ENCODE data around the gene RIMBP2.

RIMBP2 gene

GRCh38 chr12:130537051-130537450 is 179.0 kb downstream of the RIMBP2 start:
- no peak for DNase-seq (ENCODE audit: low spot score)

- no peak for DNase-seq (ENCODE audit: low spot score)
Measured at GRCh38 chr12:130530429-130530828, 185.7 kb downstream of the RIMBP2 start.

GRCh38 chr12:130529781-130530180 is 186.3 kb downstream of the RIMBP2 start:
- DNase-seq (ENCODE audit: low spot score): no peak

- no peak for DNase-seq (ENCODE audit: low spot score)
Measured at GRCh38 chr12:130527239-130527638, 188.9 kb downstream of the RIMBP2 start.

GRCh38 chr12:130526813-130527212 is 189.3 kb downstream of the RIMBP2 start:
- DNase-seq (ENCODE audit: low spot score): no peak

- DNase-seq (ENCODE audit: low spot score): no peak
Measured at GRCh38 chr12:130525384-130526172, 190.5 kb downstream of the RIMBP2 start.

- no peak for DNase-seq (ENCODE audit: low spot score)
Measured at GRCh38 chr12:130524759-130525158, 191.3 kb downstream of the RIMBP2 start.

GRCh38 chr12:130523863-130524614 is 192.1 kb downstream of the RIMBP2 start:
- DNase-seq (ENCODE audit: low spot score): no peak

- no peak for DNase-seq (ENCODE audit: low spot score)
Measured at GRCh38 chr12:130523208-130523607, 192.9 kb downstream of the RIMBP2 start.

GRCh38 chr12:130522244-130522834 is 193.8 kb downstream of the RIMBP2 start:
- DNase-seq (ENCODE audit: low spot score): no peak

- DNase-seq (ENCODE audit: low spot score): no peak
Measured at GRCh38 chr12:130521375-130522124, 194.5 kb downstream of the RIMBP2 start.

GRCh38 chr12:130520784-130521183 is 195.3 kb downstream of the RIMBP2 start:
- no peak for DNase-seq (ENCODE audit: low spot score)

GRCh38 chr12:130517588-130517987 is 198.5 kb downstream of the RIMBP2 start:
- no peak for DNase-seq (ENCODE audit: low spot score)

GRCh38 chr12:130514149-130514551 is 201.9 kb downstream of the RIMBP2 start:
- DNase-seq (ENCODE audit: low spot score): no peak

GRCh38 chr12:130513556-130513955 is 202.5 kb downstream of the RIMBP2 start:
- DNase-seq (ENCODE audit: low spot score): no peak

- no peak for DNase-seq (ENCODE audit: low spot score)
Measured at GRCh38 chr12:130511285-130511684, 204.8 kb downstream of the RIMBP2 start.

- DNase-seq (ENCODE audit: low spot score): no peak
Measured at GRCh38 chr12:130509454-130509853, 206.6 kb downstream of the RIMBP2 start.

GRCh38 chr12:130508847-130509246 is 207.3 kb downstream of the RIMBP2 start:
- no peak for DNase-seq (ENCODE audit: low spot score)

GRCh38 chr12:130508318-130508717 is 207.8 kb downstream of the RIMBP2 start:
- no peak for DNase-seq (ENCODE audit: low spot score)

GRCh38 chr12:130506844-130507243 is 209.3 kb downstream of the RIMBP2 start:
- no peak for DNase-seq (ENCODE audit: low spot score)

GRCh38 chr12:130504840-130505175 is 211.3 kb downstream of the RIMBP2 start:
- DNase-seq (ENCODE audit: low spot score): no peak

- no peak for DNase-seq (ENCODE audit: low spot score)
Measured at GRCh38 chr12:130504110-130504839, 211.8 kb downstream of the RIMBP2 start.

Data from hepatic stellate cell (primary cell).